K562 (cell line): Measurements from ENCODE around the gene SCIN. TPM values are rescaled to one million over a fixed set of nuclear protein-coding genes. Genes with fewer than 3 reads are reported as not detected.

Experiments
- ATAC-seq: fragments of 200-7000 bp; cut with Tn5 transposase; 3 replicates; pipeline ENCODE4 v1.9.1; 2020; ENCODE audit warnings: moderate library complexity
- BruUV-seq: library from RNA; stranded (reverse); fragments of 400-500 nt; replicated peaks from 2 replicates; lab custom pipeline; 2021; lab: Mats Ljungman, UMichigan
- CTCF ChIA-PET: fragments of 300-600 bp; formaldehyde crosslinking; extraction: SDS; loops from one replicate; lab custom pipeline; 2021; ENCODE audit warnings: low intra/inter-chr PET ratio; lab: Yijun Ruan, JAX
- POLR2A ChIA-PET: fragments of 300-600, 350-650 bp; sonication (Branson Sonifier 250); formaldehyde crosslinking; extraction: SDS; loops from one replicate; lab custom pipeline; 2021; ENCODE audit warnings: antibody characterized with exemption, inconsistent platforms; lab: Yijun Ruan, JAX
- DNase-seq, 4 experiments: peaks; one replicate each; pipeline versions ENCODE4 v3.0.0 to v3.0.0-alpha.2; 2011 to 2018; ENCODE audit warnings: low spot score in 3 of 4, mixed read lengths in 3 of 4; ENCODE audit errors: extremely low read depth in 1 of 4
- FAIRE-seq: peaks from 2 replicates; lab custom pipeline; 2011; peaks lifted over from hg19 to GRCh38; lab: Jason Lieb, UNC
- H2AFZ ChIP-seq: 2 replicates; pipeline ENCODE4 v1.6.0; 2011; ENCODE audit warnings: low read depth, low read length, control low read depth, inconsistent platforms
- H3K27ac ChIP-seq: fragments of 200-600 bp; 3 replicates; pipeline ENCODE4 v1.8.0; 2011; ENCODE audit warnings: low read depth, mild to moderate bottlenecking, control low read depth, inconsistent platforms, low read length, moderate library complexity, mixed read lengths; ENCODE audit errors: extremely low read depth
- H3K27me3 ChIP-seq, 2 experiments: fragments of 300-600 bp in 1 of 2; 2 replicates in 1 of 2; 3 replicates in 1 of 2; pipeline versions ENCODE4 v1.6.0 to v1.8.0; 2011; ENCODE audit warnings: inconsistent platforms in 2 of 2, low read length in 2 of 2, mild to moderate bottlenecking in 1 of 2, mixed read lengths in 1 of 2, moderate library complexity in 1 of 2; ENCODE audit not compliant: control insufficient read depth in 2 of 2, insufficient read depth in 2 of 2
- H3K36me3 ChIP-seq: fragments of 300-600 bp; 3 replicates; pipeline ENCODE4 v1.8.0; 2011; ENCODE audit warnings: mild to moderate bottlenecking, low read length, inconsistent platforms; ENCODE audit not compliant: control insufficient read depth, insufficient read depth
- H3K4me1 ChIP-seq, 2 experiments: fragments of 200-600 bp in 1 of 2; replicated peaks in 1 of 2; 2 replicates in 1 of 2; 3 replicates in 1 of 2; pipeline versions ENCODE4 v1.5.1 to v1.8.0; 2011; ENCODE audit warnings: inconsistent platforms in 2 of 2, low read length in 2 of 2, mild to moderate bottlenecking in 1 of 2, mixed read lengths in 1 of 2, moderate library complexity in 1 of 2; ENCODE audit not compliant: control insufficient read depth in 2 of 2, insufficient read depth in 2 of 2
- H3K4me2 ChIP-seq: 2 replicates; pipeline ENCODE4 v1.6.1; 2011; ENCODE audit warnings: low read length, control low read depth, inconsistent platforms, mixed read lengths; ENCODE audit not compliant: insufficient read depth
- H3K4me3 ChIP-seq: fragments of 200-600 bp; sonication (generic), shearing (Covaris generic); 2 replicates; pipeline ENCODE4 v1.5.1; 2016; ENCODE audit warnings: control low read depth, inconsistent platforms
- H3K79me2 ChIP-seq: fragments of 200-600 bp; 3 replicates; pipeline ENCODE4 v1.8.0; 2011; ENCODE audit warnings: low read length, inconsistent platforms; ENCODE audit not compliant: control insufficient read depth, insufficient read depth
- H3K9ac ChIP-seq, 2 experiments: 2 replicates each; pipeline versions ENCODE4 v1.6.0 to v1.6.1; 2011; ENCODE audit warnings: low read depth in 2 of 2, low read length in 2 of 2, control low read depth in 1 of 2, inconsistent platforms in 1 of 2, mild to moderate bottlenecking in 1 of 2, mixed read lengths in 1 of 2; ENCODE audit not compliant: insufficient read depth in 1 of 2
- H3K9me1 ChIP-seq: one replicate; pipeline ENCODE4 v1.6.0; 2011; ENCODE audit warnings: inconsistent platforms, mild to moderate bottlenecking, low read length, moderate library complexity; ENCODE audit not compliant: control insufficient read depth, insufficient read depth
- H3K9me3 ChIP-seq: replicated peaks from 2 replicates; pipeline ENCODE4 v1.5.1; 2011; ENCODE audit warnings: low read depth, low read length, inconsistent platforms; ENCODE audit not compliant: control insufficient read depth, insufficient read depth
- H4K20me1 ChIP-seq: replicated peaks from 2 replicates; pipeline ENCODE4 v1.6.1; 2011; ENCODE audit warnings: low read length, inconsistent platforms, mixed read lengths; ENCODE audit not compliant: control insufficient read depth, insufficient read depth
- C11orf30 ChIP-seq: fragments of 450-650 bp; IDR thresholded peaks from 2 replicates; pipeline ENCODE4 v1.6.1; 2016; ENCODE audit warnings: low read depth, mild to moderate bottlenecking
- CBFA2T3 ChIP-seq: fragments of 450-650 bp; IDR thresholded peaks from 2 replicates; pipeline ENCODE4 v1.6.1; 2017
- CHD1 ChIP-seq: fragments of 200-600 bp; sonication (generic); IDR thresholded peaks from one replicate; pipeline ENCODE4 v1.6.1; 2012; ENCODE audit warnings: mild to moderate bottlenecking, moderate library complexity, low read length, inconsistent platforms
- CREB3 ChIP-seq: fragments of 450-650 bp; conservative IDR thresholded peaks from 2 replicates; pipeline ENCODE4 v1.6.1; 2016; ENCODE audit warnings: missing genetic modification characterization, low read depth, mild to moderate bottlenecking, missing compliant biosample characterization, moderate library complexity
- DACH1 ChIP-seq: fragments of 450-650 bp; IDR thresholded peaks from 2 replicates; pipeline ENCODE4 v1.6.1; 2018; ENCODE audit not compliant: partially characterized antibody
- E4F1 ChIP-seq: fragments of 250-450 bp; sonication (Bioruptor Pico); IDR thresholded peaks from 2 replicates; pipeline ENCODE4 v1.5.0; 2021; ENCODE audit warnings: mild to moderate bottlenecking, borderline replicate concordance
- FOXP4 ChIP-seq: sonication (generic); formaldehyde crosslinking; IDR thresholded peaks from 2 replicates; pipeline ENCODE4 v1.8.0; 2022; ENCODE audit warnings: mild to moderate bottlenecking, missing genetic modification reagents, borderline replicate concordance
- NCOR1 ChIP-seq: fragments of 450-650 bp; IDR thresholded peaks from 2 replicates; pipeline ENCODE4 v1.6.1; 2016; ENCODE audit warnings: mild to moderate bottlenecking, moderate library complexity
- NFE2 ChIP-seq: IDR thresholded peaks from 2 replicates; pipeline ENCODE4 v1.6.1; 2014; ENCODE audit warnings: antibody characterized with exemption, low read depth
- POLR2G ChIP-seq: fragments of 200-400 bp; formaldehyde crosslinking; IDR thresholded peaks from 2 replicates; pipeline ENCODE4 v1.6.1; 2017; ENCODE audit warnings: low read depth, mild to moderate bottlenecking, antibody characterized with exemption, low read length, moderate library complexity
- POLR3G ChIP-seq: IDR thresholded peaks from 2 replicates; pipeline ENCODE4 v1.6.1; 2011; ENCODE audit not compliant: insufficient read length, insufficient replicate concordance; ENCODE audit errors: extremely low read depth
- SIN3A ChIP-seq, 2 experiments: fragments of 150-350 bp in 1 of 2; IDR thresholded peaks; 2 replicates each; pipeline ENCODE4 v1.6.1; 2011 to 2016; ENCODE audit warnings: borderline replicate concordance in 2 of 2, low read depth in 2 of 2, low read length in 2 of 2, mild to moderate bottlenecking in 2 of 2, moderate library complexity in 2 of 2; ENCODE audit not compliant: control insufficient read depth in 1 of 2
- SMARCE1 ChIP-seq: fragments of 450-650 bp; IDR thresholded peaks from 2 replicates; pipeline ENCODE4 v1.7.1; 2016; ENCODE audit warnings: mild to moderate bottlenecking
- SPI1 ChIP-seq: IDR thresholded peaks from 2 replicates; pipeline ENCODE4 v1.6.1; 2011; ENCODE audit warnings: low read depth, low read length, control low read depth, borderline replicate concordance
- ZNF436 ChIP-seq: fragments of 250-450, 450-650 bp; sonication (Bioruptor Pico); formaldehyde crosslinking; IDR thresholded peaks from 2 replicates; pipeline ENCODE4 v1.7.0; 2020; ENCODE audit warnings: mild to moderate bottlenecking
- ZNF444 ChIP-seq: fragments of 250-450 bp; sonication (Bioruptor Pico); IDR thresholded peaks from 2 replicates; pipeline ENCODE4 v1.4.0; 2020; ENCODE audit warnings: mild to moderate bottlenecking, moderate library complexity
- WGBS: fragments of 100-300 bp; shearing (Covaris generic); methylation state at CpG from one replicate; pipeline ENCODE4 v1.1.6; 2016; ENCODE audit warnings: low coverage, mixed read lengths; ENCODE audit not compliant: insufficient coverage; ENCODE audit errors: missing lambda C conversion rate; 5-methylcytosine and 5-hydroxymethylcytosine counted together
- in situ Hi-C: fragments of 300-500 bp; cut with MboI; formaldehyde crosslinking; loops from 4 replicates; pipeline ENCODE4 v1.15.0; 2018; ENCODE audit warnings: inconsistent platforms, mixed read lengths
- intact Hi-C: fragments of 100-400 bp; cut with micrococcal nuclease; formaldehyde crosslinking; loops from 2 replicates; pipeline ENCODE4 v1.14.2; 2022
- polyA plus RNA-seq, 8 experiments: library from polyadenylated mRNA; depleted of rRNA in 4 of 8; stranded (reverse) in 5 of 8; unstranded in 3 of 8; fragments of >200 nt; fragmentation: Nextera tagmentation in 2 of 8; fragmentation: Illumina TruSeq in 1 of 8; extraction: Ambion mirVana in 2 of 8; extraction: Trizol in 1 of 8; gene quantifications; 2 replicates each; pipeline versions ENCODE4 v1.2.1 to v1.2.3, GENCODE V29; 2011 to 2014; ENCODE audit warnings: inconsistent platforms in 1 of 8, missing spikeins in 1 of 8
- total RNA-seq, 7 experiments: library from RNA; depleted of rRNA in 6 of 7; stranded (reverse); fragments of >200 nt in 6 of 7; fragmentation: Illumina TruSeq in 2 of 7; extraction: Trizol in 2 of 7; gene quantifications; 2 replicates each; pipeline versions ENCODE4 v1.2.1 to v1.2.3, GENCODE V29; 2011 to 2021; ENCODE audit warnings: low replicate concordance in 1 of 7

SCIN gene
- total and polyA plus RNA-seq, 9 of the 15 experiments (the other 6 are each of a cell fraction or from before 2014, with no cell fraction given) = 0.67 to 18.2 (median 10.6) TPM

DNA sequence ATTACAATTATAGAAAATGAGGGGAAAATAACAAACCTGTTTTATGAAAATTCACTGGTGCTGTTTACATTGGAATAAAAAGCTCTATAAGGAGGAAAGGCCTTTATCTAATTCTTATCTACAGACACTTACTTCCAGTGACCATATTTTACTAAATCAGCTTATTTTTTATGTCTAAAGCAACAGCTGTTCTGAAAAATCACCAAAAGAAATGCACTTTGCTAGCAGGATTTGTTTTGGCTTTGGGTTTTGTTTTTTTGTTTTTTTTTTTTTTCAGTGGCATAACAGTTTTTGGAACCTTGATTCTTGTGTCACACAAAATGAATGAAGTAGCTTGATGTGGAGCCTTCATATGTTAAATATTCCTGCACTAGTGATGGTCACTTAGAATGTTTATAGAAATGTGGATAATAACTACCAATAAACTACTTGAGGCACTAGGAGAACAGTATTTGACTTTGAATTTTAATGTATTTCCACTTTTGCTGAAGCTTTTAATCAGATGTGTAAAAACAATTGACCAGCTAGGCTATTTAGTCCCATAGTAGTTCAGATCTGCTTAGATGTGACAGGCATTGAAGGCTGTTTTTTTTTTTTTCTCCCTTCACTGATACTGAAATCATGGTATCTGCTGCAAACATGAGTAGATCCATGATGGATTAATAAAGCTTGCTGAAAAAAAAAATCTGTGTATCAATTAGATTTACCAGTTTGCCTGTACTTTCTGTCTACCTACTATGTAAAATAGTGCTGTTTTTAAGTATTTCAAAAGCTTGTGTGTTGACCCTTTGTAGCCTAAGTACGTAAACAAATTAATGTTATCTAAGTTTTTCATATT lies 119.7 kb downstream of the SCIN start:
- no peak for FAIRE-seq
- Histone ChIP-seq H3K4me3 (peak overlapping the region; percentile 61), H3K9ac (peak overlapping the region; percentile 56 to 81; a peak in 3 of 4 replicates), H3K27me3 (no peaks in the 10 kb centered on the region), H3K9me3 (peaks cover 2% of the 10 kb centered on the region; the same call in 1 of the 2 replicates), H3K9me1 (no peaks in the 10 kb centered on the region), H3K36me3 (peaks cover 50% of the 10 kb centered on the region), H3K79me2 (peaks cover 88% of the 10 kb centered on the region), H3K27ac (peak overlapping the region; percentile 47; the same call in 2 of the 3 replicates), H4K20me1 (peaks cover 34% of the 10 kb centered on the region), H3K4me1 (peaks cover 8 to 9% of the 10 kb centered on the region in 2 experiments; a peak in 4 of 5 replicates), H3K4me2 (peak overlapping the region; percentile 84), H2AFZ (no peak overlapping the region)
- 16% methylated on average over 1 of the region's 1 CpG for WGBS
- ChIA-PET POLR2A (interaction anchor here (0.7 to 3.9 kb wide), 7 partner anchors 9 to 425 kb away, joined by 3 to 23 read pairs (median 3); no protein-coding TSS in a partner anchor), CTCF (no interaction called here)
- DNase-seq = no peak
- intact Hi-C loops = loop anchor here (2.0 kb wide), 1 partner anchor 1293 kb away; no protein-coding TSS in a partner anchor
- ATAC-seq = no peak
- BruUV-seq = no TSS peak
- in situ Hi-C loops = no loop called here
- TF ChIP-seq DACH1 (peak; percentile 67), NCOR1 (0 out of 2 replicates have a peak, but pooled peaks have one; percentile 10), ZNF436 (CRISPR knock-in tag) (no peak), CBFA2T3 (no peak), SPI1 (no peak), SMARCE1 (0 out of 2 replicates have a peak, but pooled peaks have one; percentile 7), SIN3A (IDR thresholded peaks at IDR 0.05; ENCODE audit: borderline replicate concordance in 2 of 2, control insufficient read depth in 1 of 2, low read depth in 2 of 2, low read length in 2 of 2) (0 out of 4 replicates have a peak, but pooled peaks of 1 of the 2 experiments have one; percentile 7), POLR2G (peak; percentile 48; the same call in 1 of the 2 replicates), NFE2 (no peak), POLR3G (no peak), ZNF444 (CRISPR knock-in tag) (no peak), CREB3 (tag) (0 out of 2 replicates have a peak, but pooled peaks have one; percentile 57), E4F1 (no peak), CHD1 (peak; percentile 79), FOXP4 (CRISPR knock-in tag) (no peak), C11orf30 (peak; percentile 68)
